Measurements from ENCODE around the gene SUMF1.
A peak's percentile ranks its signal among the peaks of the same experiment; 100 is the strongest.

Gene SUMF1

DNA sequence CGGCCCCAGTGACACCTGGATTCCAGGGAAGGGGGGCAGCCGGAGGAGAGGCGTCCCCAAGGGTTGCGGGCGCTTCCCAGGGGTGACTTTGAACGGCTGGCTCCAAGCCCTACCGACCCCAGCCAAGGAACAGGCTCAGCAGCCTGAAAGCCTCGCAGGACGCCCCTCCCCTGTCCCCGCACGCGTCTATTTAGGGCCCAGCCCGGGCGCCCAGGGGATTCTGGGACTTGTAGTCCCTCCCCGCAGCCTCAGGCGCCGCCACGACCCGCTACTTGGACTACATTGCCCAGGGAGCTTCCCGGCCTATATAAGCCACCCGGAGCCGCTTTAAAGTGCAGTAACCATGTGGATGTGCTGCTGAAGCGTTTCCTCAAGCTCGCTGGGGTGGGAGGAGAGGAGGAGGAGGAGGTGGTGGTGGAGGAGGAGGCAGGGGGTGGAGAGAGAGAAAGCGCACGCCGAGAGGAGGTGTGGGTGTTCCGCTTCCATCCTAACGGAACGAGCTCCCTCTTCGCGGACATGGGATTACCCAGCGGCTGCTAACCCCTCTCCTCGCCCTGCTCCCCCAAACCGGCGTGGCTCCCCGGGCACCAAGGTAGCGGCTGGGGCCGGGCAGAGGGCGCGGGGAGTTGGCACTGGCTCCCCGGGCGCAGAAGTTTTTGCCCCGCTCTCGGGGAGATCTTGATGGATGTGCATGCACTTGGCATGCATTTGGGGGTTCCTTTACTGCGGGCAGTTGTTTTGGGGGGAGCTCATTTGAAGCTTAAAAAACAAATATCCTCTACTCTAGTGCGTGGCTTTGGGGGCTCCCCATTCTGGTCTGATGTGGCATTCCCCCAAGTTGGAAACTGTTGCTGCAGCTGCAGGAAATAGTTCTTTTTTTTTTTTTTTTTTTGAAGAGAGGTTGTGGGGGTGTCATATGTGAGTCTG is 26.2 kb upstream of the SUMF1 start, which contains the start of gene ITPR1:
TSS of gene ITPR1 (plus strand) at position 335 of the 927 bp plus-strand sequence. CDS start 23,144 bp downstream, outside the sequence.
- H3K36me3 Mint-ChIP-seq (ENCODE audit: low read depth) = peaks cover 12% of the 10 kb centered on the region
- H3K27ac Mint-ChIP-seq = peak within 1 kb of the TSS; percentile 87
- H3K9me3 Mint-ChIP-seq = no peaks in the 10 kb centered on the region
- H3K27me3 Mint-ChIP-seq = peaks cover 4% of the 10 kb centered on the region
- peaks cover 46% of the 10 kb centered on the region for H3K4me1 Mint-ChIP-seq (ENCODE audit: low read depth)
- H3K4me3 Mint-ChIP-seq = peak within 1 kb of the TSS; percentile 87
- intact Hi-C loops (cut with micrococcal nuclease) = loop anchor here (2.0 to 5.0 kb wide), 4 partner anchors 14 to 694 kb away; partner anchors contain the start of gene EDEM1

DNA sequence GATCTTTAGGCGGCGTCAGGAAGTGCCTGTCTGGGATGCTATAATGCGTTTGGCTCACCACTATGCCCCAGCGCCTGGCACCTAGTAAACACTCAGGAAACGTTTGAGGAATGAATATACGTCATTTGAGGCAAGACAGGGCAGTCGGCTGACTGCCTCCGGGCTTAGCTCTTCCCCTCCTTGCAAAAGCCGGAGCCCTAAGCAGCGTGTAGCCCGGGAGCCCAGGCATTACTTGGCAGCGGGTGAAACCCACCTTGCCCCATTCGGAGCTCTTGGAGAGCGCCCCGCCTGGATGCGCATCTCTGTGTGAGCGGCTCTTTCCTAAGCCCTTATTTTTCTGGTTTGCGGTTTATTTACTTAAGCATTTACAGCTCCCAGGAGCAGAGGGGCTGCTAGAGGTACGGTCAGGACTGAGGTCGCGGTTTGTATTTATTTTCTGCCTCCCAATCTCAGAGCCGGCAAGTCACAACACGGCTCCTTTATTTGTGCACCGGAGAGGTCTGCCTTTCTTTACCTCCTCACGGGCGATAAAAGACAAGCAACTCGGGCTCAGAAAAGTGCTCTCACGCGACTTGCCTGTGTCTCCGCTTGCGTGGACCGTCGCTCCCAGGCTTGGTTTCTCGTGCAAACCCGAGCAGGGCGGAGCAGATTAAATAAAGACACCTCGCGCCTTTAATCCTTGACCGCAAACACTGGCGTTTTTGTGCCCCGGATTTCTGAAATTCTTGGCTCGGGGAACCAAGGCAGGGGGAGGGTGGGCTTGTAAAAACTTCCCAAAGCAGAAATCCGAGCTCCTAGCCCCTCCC is 25.3 kb upstream of the SUMF1 start:
- H3K36me3 Mint-ChIP-seq (ENCODE audit: low read depth) = peaks cover 4% of the 10 kb centered on the region
- peak overlapping the region; percentile 87 for H3K4me3 Mint-ChIP-seq
- H3K4me1 Mint-ChIP-seq (ENCODE audit: low read depth) = peaks cover 39% of the 10 kb centered on the region
- peak overlapping the region; percentile 87 for H3K27ac Mint-ChIP-seq
- no peaks in the 10 kb centered on the region for H3K9me3 Mint-ChIP-seq
- intact Hi-C loops (cut with micrococcal nuclease) = loop anchor here (2.0 to 5.0 kb wide), 4 partner anchors 14 to 694 kb away; partner anchors contain the start of gene EDEM1
- H3K27me3 Mint-ChIP-seq = peaks cover 4% of the 10 kb centered on the region

DNA sequence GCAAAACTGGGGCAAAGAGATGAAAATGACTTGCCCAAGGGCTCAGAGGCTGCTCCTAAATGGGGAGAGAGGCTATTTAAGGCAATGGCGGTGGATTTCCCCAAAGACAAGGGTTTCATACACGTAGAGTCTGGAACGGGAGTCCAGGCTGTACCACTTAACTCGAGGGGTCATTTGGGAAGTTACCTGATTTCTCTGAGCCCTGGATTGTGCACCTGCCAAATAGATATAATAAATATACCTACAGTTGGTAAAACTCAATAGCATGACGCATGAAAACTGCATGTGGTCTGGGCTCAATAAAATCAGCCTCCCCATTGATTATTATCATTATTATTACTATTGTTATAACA is 24.8 kb upstream of the SUMF1 start:
- peak overlapping the region; percentile 87 for H3K4me3 Mint-ChIP-seq
- intact Hi-C loops (cut with micrococcal nuclease) = loop anchor here (2.0 to 5.0 kb wide), 4 partner anchors 13 to 695 kb away; partner anchors contain the start of gene EDEM1
- peaks cover 4% of the 10 kb centered on the region for H3K27me3 Mint-ChIP-seq
- H3K9me3 Mint-ChIP-seq = no peaks in the 10 kb centered on the region
- peaks cover 39% of the 10 kb centered on the region for H3K4me1 Mint-ChIP-seq (ENCODE audit: low read depth)
- H3K27ac Mint-ChIP-seq = peak overlapping the region; percentile 87
- peaks cover 4% of the 10 kb centered on the region for H3K36me3 Mint-ChIP-seq (ENCODE audit: low read depth)

DNA sequence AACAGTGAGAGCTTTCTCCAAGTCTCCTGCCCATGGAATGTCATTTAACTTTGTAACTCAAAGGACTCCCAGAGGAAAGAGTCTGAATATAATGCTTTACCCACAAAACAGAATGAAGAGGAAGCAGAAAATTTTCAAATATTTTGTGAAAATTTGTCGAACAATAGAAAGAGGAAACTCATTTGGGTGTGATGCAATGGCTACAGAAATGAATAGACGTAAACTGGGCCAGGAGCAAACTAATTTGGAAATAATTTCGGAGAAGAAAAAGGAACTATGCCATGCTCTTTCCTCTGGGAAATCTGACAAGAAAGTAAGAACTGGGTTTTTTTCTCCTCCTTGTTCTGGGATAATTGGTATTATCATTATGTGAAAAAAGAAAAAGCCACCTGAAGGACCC is 11.2 kb upstream of the SUMF1 start:
- Mint-ChIP-seq H3K4me1 (ENCODE audit: low read depth) (peaks cover 39% of the 10 kb centered on the region), H3K36me3 (ENCODE audit: low read depth) (no peaks in the 10 kb centered on the region), H3K27ac (no peak overlapping the region), H3K9me3 (no peaks in the 10 kb centered on the region), H3K27me3 (no peaks in the 10 kb centered on the region), H3K4me3 (no peak overlapping the region)
- intact Hi-C loops (cut with micrococcal nuclease) = loop anchor here (2.0 kb wide), 1 partner anchor 15 kb away; the partner anchor contains the start of gene ITPR1

DNA sequence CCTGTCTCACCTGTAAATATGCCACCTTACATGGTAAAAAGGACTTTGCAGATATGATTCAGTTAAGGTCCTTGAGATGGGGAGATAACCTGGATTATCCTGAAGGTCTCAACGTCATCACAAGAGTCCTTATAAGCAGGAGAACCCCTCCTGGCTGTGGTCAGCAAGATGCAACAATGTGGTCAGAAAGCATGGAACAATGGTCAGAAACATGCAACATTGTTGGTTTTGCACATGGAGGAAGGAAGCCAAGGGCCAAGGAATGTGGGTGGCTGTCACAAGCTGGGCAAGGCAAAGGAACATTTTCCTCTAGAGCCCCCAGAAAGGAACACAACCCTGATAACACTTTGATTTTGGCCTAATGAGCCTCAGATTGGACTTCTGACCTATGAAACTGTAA is 9.4 kb upstream of the SUMF1 start:
- no peak overlapping the region for H3K27ac Mint-ChIP-seq
- no peaks in the 10 kb centered on the region for H3K36me3 Mint-ChIP-seq (ENCODE audit: low read depth)
- H3K4me1 Mint-ChIP-seq (ENCODE audit: low read depth) = peaks cover 45% of the 10 kb centered on the region
- H3K4me3 Mint-ChIP-seq = no peak overlapping the region
- intact Hi-C loops (cut with micrococcal nuclease) = no loop called here
- no peaks in the 10 kb centered on the region for H3K9me3 Mint-ChIP-seq
- H3K27me3 Mint-ChIP-seq = no peaks in the 10 kb centered on the region

DNA sequence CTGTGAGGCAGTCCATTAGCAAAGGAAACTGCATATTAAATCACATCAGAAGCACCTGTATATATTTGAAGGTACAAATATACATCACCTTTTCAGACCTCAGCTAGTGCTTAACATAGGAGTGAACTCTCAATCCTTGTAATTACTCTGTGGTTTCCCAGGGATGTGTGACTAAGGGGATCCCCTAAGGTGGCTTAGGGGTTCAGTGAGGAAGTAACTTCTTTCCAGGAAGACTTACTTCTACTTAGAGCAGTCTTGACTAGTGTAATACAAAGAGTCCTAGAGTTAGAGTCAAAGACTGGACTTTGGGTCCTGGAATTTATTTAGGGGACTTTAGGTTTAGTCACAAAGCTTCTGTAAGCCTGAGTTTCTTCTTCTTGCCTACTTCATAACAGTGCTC is 8.7 kb upstream of the SUMF1 start:
- intact Hi-C loops (cut with micrococcal nuclease) = no loop called here
- H3K9me3 Mint-ChIP-seq = no peaks in the 10 kb centered on the region

DNA sequence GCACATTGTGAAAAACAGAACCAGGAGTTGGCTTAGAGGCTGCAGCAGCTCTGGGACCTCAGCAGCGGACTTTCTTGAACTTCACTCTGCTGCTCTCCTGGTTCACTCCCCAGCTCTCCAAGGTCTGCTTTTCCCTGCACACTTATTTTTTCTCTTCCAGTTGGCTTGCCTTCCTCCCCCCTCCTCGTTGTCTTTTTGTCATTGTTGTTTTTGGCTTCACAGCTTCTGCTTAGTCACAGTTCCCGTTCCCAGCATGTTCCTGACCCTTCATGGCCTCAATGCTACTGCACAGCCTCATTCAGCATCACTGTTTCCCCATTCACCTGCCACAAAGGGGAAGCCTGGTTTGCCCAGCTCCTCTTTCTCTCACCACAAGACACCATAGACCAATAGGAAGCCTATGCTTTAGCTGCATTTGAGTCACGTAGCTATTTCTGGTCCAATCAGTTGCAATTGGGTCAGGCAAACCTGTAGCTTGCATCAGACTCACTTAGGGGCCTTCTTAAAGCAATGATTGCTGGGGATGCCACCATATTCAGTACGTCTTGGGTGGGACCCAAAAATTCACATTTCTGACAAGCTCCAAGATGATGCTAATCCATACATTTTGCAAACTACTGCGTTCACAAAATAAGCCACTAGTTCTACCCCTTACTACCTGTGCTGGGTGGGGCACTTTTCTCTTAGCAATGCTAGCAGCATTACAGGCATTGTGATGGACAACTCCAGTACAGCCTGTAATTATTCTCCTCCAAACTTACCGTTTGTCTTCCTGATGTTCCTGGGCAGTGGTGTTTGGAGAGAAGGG is 7.8 kb upstream of the SUMF1 start:
- Mint-ChIP-seq H3K27ac (peak overlapping the region; percentile 77), H3K4me1 (ENCODE audit: low read depth) (peaks cover 48% of the 10 kb centered on the region), H3K36me3 (ENCODE audit: low read depth) (no peaks in the 10 kb centered on the region), H3K9me3 (no peaks in the 10 kb centered on the region), H3K4me3 (peak overlapping the region; percentile 52), H3K27me3 (no peaks in the 10 kb centered on the region)
- intact Hi-C loops (cut with micrococcal nuclease) = no loop called here

More for the DNA sequence above, 8.7 kb upstream of the SUMF1 start:
- Mint-ChIP-seq H3K4me3 (no peak overlapping the region), H3K36me3 (ENCODE audit: low read depth) (no peaks in the 10 kb centered on the region), H3K27ac (peak overlapping the region; percentile 77), H3K4me1 (ENCODE audit: low read depth) (peaks cover 45% of the 10 kb centered on the region), H3K27me3 (no peaks in the 10 kb centered on the region)

DNA sequence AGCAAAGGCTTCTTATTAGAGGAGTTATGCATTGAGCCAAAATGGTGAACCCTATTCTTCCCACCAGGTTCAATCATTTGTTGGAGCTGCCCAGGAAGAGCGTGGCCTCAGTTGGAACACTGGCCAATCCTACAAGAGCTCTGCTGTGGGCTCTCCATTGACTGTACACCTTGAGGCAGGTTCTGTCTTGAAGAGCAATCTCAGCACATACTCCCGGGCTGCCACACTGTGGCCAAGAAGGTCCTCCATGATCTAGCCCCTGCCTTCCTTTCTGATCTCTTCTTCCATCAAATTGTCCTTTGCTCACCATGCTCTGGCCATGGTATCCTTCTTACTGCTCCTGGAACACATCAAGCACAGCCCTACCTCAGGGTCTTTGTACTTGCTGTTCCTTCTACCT is 5.7 kb upstream of the SUMF1 start:
- Mint-ChIP-seq H3K4me3 (no peak overlapping the region), H3K27me3 (no peaks in the 10 kb centered on the region), H3K9me3 (no peaks in the 10 kb centered on the region), H3K27ac (no peak overlapping the region), H3K36me3 (ENCODE audit: low read depth) (no peaks in the 10 kb centered on the region), H3K4me1 (ENCODE audit: low read depth) (peaks cover 40% of the 10 kb centered on the region)
- intact Hi-C loops (cut with micrococcal nuclease) = no loop called here

DNA sequence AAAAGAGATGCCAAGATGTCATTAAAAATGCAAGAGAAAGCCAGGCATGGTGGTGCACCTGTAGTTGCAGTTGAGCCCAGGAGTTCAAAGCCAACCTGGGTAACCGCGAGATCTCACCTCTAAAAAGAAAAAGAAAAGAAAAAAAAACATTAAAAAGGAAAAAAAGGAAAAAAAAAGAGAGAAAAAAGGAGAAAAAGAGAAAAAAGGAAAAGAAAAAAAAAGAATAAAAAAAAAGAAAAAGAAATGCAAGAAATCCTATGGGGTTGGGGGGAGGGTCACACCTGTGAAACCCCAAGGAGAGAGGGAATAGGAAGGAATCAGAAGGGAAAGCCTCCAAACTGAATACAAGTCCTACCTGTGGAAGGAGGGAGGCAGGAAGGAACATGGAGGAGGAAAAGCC is 5.2 kb upstream of the SUMF1 start:
- Mint-ChIP-seq H3K27me3 (no peaks in the 10 kb centered on the region), H3K27ac (no peak overlapping the region), H3K36me3 (ENCODE audit: low read depth) (no peaks in the 10 kb centered on the region), H3K9me3 (no peaks in the 10 kb centered on the region), H3K4me1 (ENCODE audit: low read depth) (peaks cover 37% of the 10 kb centered on the region), H3K4me3 (no peak overlapping the region)
- intact Hi-C loops (cut with micrococcal nuclease) = no loop called here

DNA sequence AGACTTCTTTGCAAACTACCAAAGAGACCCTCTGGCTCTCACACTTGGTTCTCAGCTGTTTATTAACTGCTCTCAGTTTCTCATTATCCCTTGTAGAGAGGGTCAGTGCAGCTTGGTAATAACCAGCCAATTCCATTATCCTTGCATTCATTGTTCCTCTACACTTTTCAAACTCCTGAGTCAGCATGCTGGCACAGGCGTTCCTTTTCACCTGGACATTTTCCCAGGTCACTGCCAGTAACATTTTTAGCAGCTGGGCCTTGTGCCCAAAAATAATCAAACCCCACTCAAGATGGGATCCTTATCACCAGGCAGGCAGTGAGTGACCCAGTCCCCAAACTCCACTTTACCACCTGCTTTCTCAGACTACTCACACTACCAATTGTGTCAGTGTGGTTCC is 4.8 kb upstream of the SUMF1 start:
- Mint-ChIP-seq H3K4me1 (ENCODE audit: low read depth) (peaks cover 33% of the 10 kb centered on the region), H3K36me3 (ENCODE audit: low read depth) (peaks cover 2% of the 10 kb centered on the region), H3K27me3 (no peaks in the 10 kb centered on the region), H3K4me3 (no peak overlapping the region), H3K9me3 (no peaks in the 10 kb centered on the region), H3K27ac (no peak overlapping the region)
- intact Hi-C loops (cut with micrococcal nuclease) = no loop called here

DNA sequence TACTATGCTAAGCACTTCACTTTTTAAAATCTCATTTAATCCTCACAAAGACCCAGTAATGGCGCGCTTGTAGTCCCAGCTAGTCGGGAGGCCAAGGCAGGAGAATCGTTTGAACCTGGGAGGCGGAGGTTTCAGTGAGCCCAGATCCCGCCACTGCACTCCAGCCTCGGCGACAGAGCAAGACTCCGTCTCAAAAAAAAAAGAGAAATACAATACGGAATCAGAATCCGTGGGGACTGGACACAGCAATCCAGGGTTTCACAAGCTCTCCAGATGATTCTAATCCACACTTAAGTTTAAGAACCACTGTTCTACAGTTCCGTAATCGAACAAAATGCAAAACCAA is 426 bp upstream of the SUMF1 start:
- Mint-ChIP-seq H3K27me3 (no peaks in the 10 kb centered on the region), H3K27ac (peak overlapping the region; percentile 97), H3K4me1 (ENCODE audit: low read depth) (peaks cover 41% of the 10 kb centered on the region), H3K36me3 (ENCODE audit: low read depth) (peaks cover 12% of the 10 kb centered on the region), H3K9me3 (no peaks in the 10 kb centered on the region), H3K4me3 (peak overlapping the region; percentile 96)
- intact Hi-C loops (cut with micrococcal nuclease) = no loop called here

DNA sequence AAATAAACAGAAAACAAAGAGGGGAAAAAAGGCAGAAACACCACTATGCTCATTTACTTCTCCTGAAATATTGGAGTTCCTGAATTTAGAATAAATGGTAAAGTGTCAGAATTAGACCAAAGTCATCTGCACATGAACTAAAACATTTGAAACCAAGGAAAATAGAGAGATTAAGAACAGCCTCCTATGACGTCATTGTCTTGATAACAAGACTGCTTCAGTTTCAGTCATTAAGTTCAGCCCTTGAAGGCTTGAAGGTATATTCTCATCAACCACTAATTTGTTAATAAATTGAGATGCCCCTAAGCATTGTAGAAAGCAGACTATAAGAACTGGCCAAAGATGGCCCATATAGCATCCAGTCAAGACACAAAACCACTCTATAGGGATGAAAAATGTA is 2.5 kb downstream of the SUMF1 start:
- H3K4me3 Mint-ChIP-seq = no peak overlapping the region
- no peaks in the 10 kb centered on the region for H3K9me3 Mint-ChIP-seq
- peaks cover 21% of the 10 kb centered on the region for H3K36me3 Mint-ChIP-seq (ENCODE audit: low read depth)
- H3K27ac Mint-ChIP-seq = no peak overlapping the region
- H3K27me3 Mint-ChIP-seq = no peaks in the 10 kb centered on the region
- intact Hi-C loops (cut with micrococcal nuclease) = no loop called here
- peaks cover 56% of the 10 kb centered on the region for H3K4me1 Mint-ChIP-seq (ENCODE audit: low read depth)

DNA sequence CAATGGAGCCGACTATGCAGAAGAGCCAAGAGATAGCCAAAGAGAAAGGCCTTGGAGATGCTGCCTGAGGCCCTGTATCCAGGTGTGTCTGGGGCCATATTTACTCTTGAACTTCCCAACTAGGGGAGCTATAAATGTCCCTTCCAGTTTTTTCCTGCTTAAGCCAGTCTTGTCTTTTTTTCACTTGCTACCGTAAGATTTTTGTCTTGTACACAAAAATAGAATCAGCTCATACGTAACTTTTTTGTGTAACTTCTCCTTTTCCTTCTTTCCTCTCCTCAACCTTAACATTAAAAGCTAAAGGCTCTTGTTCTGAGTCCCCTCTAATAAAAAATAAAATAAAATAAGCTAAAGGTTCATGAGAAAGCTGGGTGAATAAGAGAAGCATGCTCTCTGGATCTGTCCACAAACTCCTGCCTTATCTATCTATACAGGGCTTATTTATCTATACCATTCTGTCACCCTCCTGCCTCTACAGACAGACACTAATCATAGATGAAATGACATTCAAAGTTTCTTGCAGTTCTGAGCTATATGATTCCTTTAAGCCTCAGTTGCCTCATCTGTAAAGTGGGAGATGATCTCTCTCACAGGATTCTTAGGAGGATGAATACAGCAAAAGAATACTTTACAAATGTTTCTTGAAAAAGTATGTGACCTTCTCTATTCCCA is 4.6 kb downstream of the SUMF1 start:
- intact Hi-C loops (cut with micrococcal nuclease) = no loop called here

More for the DNA sequence above, 4.6 kb downstream of the SUMF1 start:
- H3K4me1 Mint-ChIP-seq (ENCODE audit: low read depth) = peaks cover 58% of the 10 kb centered on the region
- H3K27me3 Mint-ChIP-seq = no peaks in the 10 kb centered on the region
- no peaks in the 10 kb centered on the region for H3K9me3 Mint-ChIP-seq
- peaks cover 32% of the 10 kb centered on the region for H3K36me3 Mint-ChIP-seq (ENCODE audit: low read depth)
- H3K27ac Mint-ChIP-seq = no peak overlapping the region
- no peak overlapping the region for H3K4me3 Mint-ChIP-seq

All from dendritic cell treated with granulocyte-macrophage colony-stimulating factor and Interleukin-4, amounts not matched to agents 40 ng/mL and 50 ng/mL, for 4 days (primary cell).